Measurements from ENCODE around the gene RFPL3.

The RFPL3 gene

GRCh38 chr22:32401486-32401885, 43.8 kb downstream of the RFPL3 start:
- no peak for TF ChIP-seq Cebpa-rat (IDR thresholded peaks at IDR 0.05)
- Histone ChIP-seq H3K4me3 (no peak overlapping the region), H3K27ac (no peak overlapping the region), H4K20me1 (peaks cover 0 to 9% (median 0%) of the 10 kb centered on the region in 11 experiments; a peak in 5 of 22 replicates), H3K27me3 (no peaks in the 10 kb centered on the region), H3K36me3 (peaks cover 99 to 100% (median 100%) of the 10 kb centered on the region in 11 experiments), H3K4me1 (peaks cover 0 to 10% (median under 1%) of the 10 kb centered on the region in 10 experiments; a peak in 10 of 20 replicates), H3K9me3 (replicated peaks in 1 of 11) (no peaks in the 10 kb centered on the region), H3K4me2 (no peak overlapping the region), H3K9ac (no peak overlapping the region)

DNA sequence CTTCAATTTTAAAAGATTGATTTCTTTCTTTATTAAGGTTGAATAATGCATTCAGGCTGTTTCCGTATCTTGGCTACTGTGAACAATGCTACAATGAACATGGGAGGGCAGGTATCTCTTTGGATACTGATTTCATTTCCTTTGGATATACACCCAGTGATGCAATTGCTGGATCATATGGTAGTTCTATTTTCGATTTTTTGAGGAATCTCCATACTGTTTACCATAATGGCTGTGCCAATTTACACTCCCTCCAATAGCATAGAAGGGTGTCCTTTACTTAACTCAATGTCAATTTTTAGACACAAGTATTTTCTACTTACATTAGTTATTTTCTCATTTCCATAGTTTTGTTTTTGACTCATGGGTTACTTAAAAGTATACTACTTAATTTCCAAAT, 46.4 kb downstream of the RFPL3 start:
- TF ChIP-seq Cebpa-rat (IDR thresholded peaks at IDR 0.05), result no peak
- Histone ChIP-seq H3K27ac (no peak overlapping the region), H3K9me3 (replicated peaks in 1 of 11) (no peaks in the 10 kb centered on the region), H3K9ac (no peak overlapping the region), H3K4me2 (no peak overlapping the region), H3K4me3 (no peak overlapping the region), H3K4me1 (peaks cover 9 to 34% (median 18%) of the 10 kb centered on the region in 10 experiments; a peak in 19 of 20 replicates), H3K36me3 (peaks cover 89 to 100% (median 98%) of the 10 kb centered on the region in 11 experiments), H4K20me1 (peaks cover 0 to 27% (median 4%) of the 10 kb centered on the region in 11 experiments; a peak in 9 of 22 replicates), H3K27me3 (no peaks in the 10 kb centered on the region)

DNA sequence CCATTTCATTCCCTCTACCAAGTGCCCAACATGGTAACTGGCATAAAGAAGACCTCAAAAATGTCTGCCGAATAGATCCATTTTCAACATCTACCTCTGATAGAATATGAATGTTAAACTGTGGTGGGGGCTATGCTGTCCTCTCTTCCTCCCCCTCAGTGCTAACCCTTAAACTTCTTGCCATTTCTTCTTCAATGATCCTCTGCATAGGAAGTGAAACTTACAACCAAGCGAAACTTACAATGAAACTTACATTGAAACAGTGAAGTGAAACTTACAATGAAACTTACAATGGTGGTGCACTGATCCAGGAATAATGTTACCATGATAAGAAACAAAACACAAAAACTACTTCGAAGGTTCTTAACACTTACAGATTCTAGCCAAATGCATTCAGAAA, 49.6 kb downstream of the RFPL3 start:
- no peaks in the 10 kb centered on the region for H3K27me3 ChIP-seq
- peak overlapping the region in 3 of 10 experiments; percentile 17 to 26 (median 23); a peak in 4 of 20 replicates for H3K4me3 ChIP-seq
- H3K36me3 ChIP-seq, result peaks cover 56 to 85% (median 74%) of the 10 kb centered on the region in 11 experiments
- peak overlapping the region in 7 of 11 experiments; percentile 8 to 68 (median 50); a peak in 11 of 22 replicates for H3K27ac ChIP-seq
- peaks cover 24 to 58% (median 32%) of the 10 kb centered on the region in 10 experiments for H3K4me1 ChIP-seq
- no peak for TF ChIP-seq Cebpa-rat (IDR thresholded peaks at IDR 0.05)
- H3K9ac ChIP-seq, result peak overlapping the region in 2 of 11 experiments; percentile 37 to 54; a peak in 3 of 22 replicates
- H3K4me2 ChIP-seq, result peak overlapping the region in 9 of 11 experiments; percentile 4 to 95 (median 73); a peak in 15 of 22 replicates
- H4K20me1 ChIP-seq, result peaks cover 0 to 45% (median 19%) of the 10 kb centered on the region in 11 experiments; a peak in 12 of 22 replicates
- no peaks in the 10 kb centered on the region for H3K9me3 ChIP-seq (replicated peaks in 1 of 11)

DNA sequence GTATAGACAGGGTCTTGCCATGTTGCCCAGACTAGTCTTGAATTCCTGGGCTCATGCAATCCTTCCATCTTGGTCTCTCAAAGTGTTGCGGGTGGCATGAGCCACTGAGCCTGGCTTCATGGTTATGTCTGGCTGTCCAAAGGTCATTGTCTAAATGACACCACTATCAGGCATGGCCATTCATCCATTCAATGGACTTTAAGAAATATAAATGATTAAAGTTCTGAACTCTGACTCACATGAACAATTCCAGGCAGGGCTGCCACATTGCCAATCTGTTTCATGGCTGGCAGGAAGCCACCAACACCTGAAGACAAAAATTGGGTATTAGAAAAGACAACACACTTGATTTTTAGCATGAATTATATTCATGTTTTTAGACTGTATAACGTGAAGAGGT, 50.3 kb downstream of the RFPL3 start:
- H3K4me1 ChIP-seq, result peaks cover 27 to 63% (median 33%) of the 10 kb centered on the region in 10 experiments
- H3K4me2 ChIP-seq, result peak overlapping the region in 10 of 11 experiments; percentile 4 to 95 (median 64); a peak in 14 of 22 replicates
- H3K27ac ChIP-seq, result peak overlapping the region in 7 of 11 experiments; percentile 8 to 68 (median 50); a peak in 10 of 22 replicates
- no peak for TF ChIP-seq Cebpa-rat (IDR thresholded peaks at IDR 0.05)
- peak overlapping the region in 2 of 11 experiments; percentile 37 to 54; a peak in 4 of 22 replicates for H3K9ac ChIP-seq
- H3K9me3 ChIP-seq (replicated peaks in 1 of 11), result no peaks in the 10 kb centered on the region
- no peaks in the 10 kb centered on the region for H3K27me3 ChIP-seq
- peaks cover 50 to 79% (median 68%) of the 10 kb centered on the region in 11 experiments for H3K36me3 ChIP-seq
- peak overlapping the region in 4 of 10 experiments; percentile 4 to 26 (median 20); a peak in 2 of 20 replicates for H3K4me3 ChIP-seq
- peaks cover 0 to 45% (median 19%) of the 10 kb centered on the region in 11 experiments; a peak in 12 of 22 replicates for H4K20me1 ChIP-seq

- Histone ChIP-seq H3K9me3 (replicated peaks in 1 of 11) (no peaks in the 10 kb centered on the region), H3K4me1 (peaks cover 27 to 63% (median 33%) of the 10 kb centered on the region in 10 experiments), H3K27ac (no peak overlapping the region), H3K36me3 (peaks cover 31 to 58% (median 47%) of the 10 kb centered on the region in 11 experiments), H4K20me1 (peaks cover 0 to 45% (median 19%) of the 10 kb centered on the region in 11 experiments; a peak in 12 of 22 replicates), H3K27me3 (no peaks in the 10 kb centered on the region), H3K9ac (peak overlapping the region in 5 of 11 experiments; percentile 90 to 95 (median 92); a peak in 6 of 22 replicates), H3K4me3 (peak overlapping the region in 6 of 10 experiments; percentile 87 to 100 (median 92); a peak in 6 of 20 replicates), H3K4me2 (peak overlapping the region; percentile 78 to 98 (median 91); a peak in 20 of 22 replicates)
- TF ChIP-seq Cebpa-rat (IDR thresholded peaks at IDR 0.05), result no peak
Observed at GRCh38 chr22:32409977-32410376, 52.3 kb downstream of the RFPL3 start.

GRCh38 chr22:32410459-32410858, 52.8 kb downstream of the RFPL3 start:
- Histone ChIP-seq H3K9me3 (replicated peaks in 1 of 11) (no peaks in the 10 kb centered on the region), H3K36me3 (peaks cover 26 to 53% (median 42%) of the 10 kb centered on the region in 11 experiments), H3K27ac (peak overlapping the region in 4 of 11 experiments; percentile 79 to 85 (median 83); a peak in 2 of 22 replicates), H3K9ac (peak overlapping the region; percentile 87 to 95 (median 92); a peak in 21 of 22 replicates), H3K4me3 (peak overlapping the region; percentile 83 to 100 (median 94)), H4K20me1 (peaks cover 0 to 45% (median 19%) of the 10 kb centered on the region in 11 experiments; a peak in 12 of 22 replicates), H3K4me1 (peaks cover 27 to 63% (median 33%) of the 10 kb centered on the region in 10 experiments), H3K27me3 (no peaks in the 10 kb centered on the region), H3K4me2 (peak overlapping the region; percentile 78 to 98 (median 91))
- TF ChIP-seq Cebpa-rat (IDR thresholded peaks at IDR 0.05), result no peak

All from BLaER1 treated with 17β-estradiol and CSF1 and Interleukin-3, amounts not matched to agents 10 nM and 100 nM (cell line).